ENCODE data around the gene DEPP1. TPM values are rescaled to one million over a fixed set of nuclear protein-coding genes. Genes with fewer than 3 reads are reported as not detected.
A peak's percentile ranks its signal among the peaks of the same experiment; 100 is the strongest.

The DEPP1 gene
- total and polyA plus RNA-seq, 2 of the 13 experiments (the other 11 are each of a cell fraction or from before 2014, with no cell fraction given): 14.8 to 270 TPM

DNA sequence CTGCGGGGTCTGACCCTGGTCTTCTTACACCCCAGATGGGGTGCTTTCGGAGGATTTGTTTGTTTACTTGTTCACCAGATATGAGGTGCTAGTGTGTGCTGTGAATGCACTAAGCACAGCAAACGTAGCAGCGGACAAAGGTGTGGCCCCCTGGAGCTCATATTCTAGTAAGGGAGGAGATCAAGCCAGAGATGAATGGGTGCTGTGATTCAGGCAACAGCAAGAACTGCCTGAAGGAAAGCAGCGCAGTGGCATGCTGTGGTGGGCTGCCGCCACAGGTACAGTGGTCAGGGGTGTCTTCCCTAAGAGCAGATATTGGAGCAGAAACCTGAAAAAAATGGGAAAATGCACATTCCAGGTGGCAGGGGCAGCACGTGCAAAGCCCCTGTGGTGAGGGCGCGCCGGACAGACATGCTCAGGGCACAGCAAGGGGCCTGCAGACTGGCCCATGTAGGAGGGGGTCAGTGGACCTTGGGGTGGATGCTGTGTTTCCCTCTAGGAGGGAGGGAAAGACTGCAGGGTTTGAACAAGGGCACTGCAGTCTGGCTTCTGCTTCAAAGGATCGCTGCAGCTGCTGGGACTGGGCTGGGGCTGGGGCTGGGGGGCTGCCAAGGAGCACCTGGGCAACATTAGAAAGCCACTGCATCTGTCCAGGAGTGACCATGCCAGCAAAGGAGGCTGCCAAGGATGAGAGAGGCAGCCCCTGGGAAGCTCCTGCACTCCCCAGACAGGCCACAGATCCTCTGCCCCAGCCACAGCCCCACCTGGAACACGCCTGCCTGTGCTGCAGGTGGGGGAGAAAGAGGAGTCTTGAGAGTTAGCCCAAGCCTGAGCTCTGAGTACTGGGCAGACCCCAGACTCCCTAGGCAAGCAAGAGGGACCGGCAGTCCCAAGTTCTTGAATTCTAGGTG, 927 bp upstream of the DEPP1 start (continued):
- TF ChIP-seq, protein P1, sequence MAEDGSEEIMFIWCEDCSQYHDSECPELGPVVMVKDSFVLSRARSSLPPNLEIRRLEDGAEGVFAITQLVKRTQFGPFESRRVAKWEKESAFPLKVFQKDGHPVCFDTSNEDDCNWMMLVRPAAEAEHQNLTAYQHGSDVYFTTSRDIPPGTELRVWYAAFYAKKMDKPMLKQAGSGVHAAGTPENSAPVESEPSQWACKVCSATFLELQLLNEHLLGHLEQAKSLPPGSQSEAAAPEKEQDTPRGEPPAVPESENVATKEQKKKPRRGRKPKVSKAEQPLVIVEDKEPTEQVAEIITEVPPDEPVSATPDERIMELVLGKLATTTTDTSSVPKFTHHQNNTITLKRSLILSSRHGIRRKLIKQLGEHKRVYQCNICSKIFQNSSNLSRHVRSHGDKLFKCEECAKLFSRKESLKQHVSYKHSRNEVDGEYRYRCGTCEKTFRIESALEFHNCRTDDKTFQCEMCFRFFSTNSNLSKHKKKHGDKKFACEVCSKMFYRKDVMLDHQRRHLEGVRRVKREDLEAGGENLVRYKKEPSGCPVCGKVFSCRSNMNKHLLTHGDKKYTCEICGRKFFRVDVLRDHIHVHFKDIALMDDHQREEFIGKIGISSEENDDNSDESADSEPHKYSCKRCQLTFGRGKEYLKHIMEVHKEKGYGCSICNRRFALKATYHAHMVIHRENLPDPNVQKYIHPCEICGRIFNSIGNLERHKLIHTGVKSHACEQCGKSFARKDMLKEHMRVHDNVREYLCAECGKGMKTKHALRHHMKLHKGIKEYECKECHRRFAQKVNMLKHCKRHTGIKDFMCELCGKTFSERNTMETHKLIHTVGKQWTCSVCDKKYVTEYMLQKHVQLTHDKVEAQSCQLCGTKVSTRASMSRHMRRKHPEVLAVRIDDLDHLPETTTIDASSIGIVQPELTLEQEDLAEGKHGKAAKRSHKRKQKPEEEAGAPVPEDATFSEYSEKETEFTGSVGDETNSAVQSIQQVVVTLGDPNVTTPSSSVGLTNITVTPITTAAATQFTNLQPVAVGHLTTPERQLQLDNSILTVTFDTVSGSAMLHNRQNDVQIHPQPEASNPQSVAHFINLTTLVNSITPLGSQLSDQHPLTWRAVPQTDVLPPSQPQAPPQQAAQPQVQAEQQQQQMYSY (CRISPR knock-in tag; IDR thresholded peaks at IDR 0.05): no peak
- no peak for TF ChIP-seq DNMT3B (CRISPR knock-in tag; conservative IDR thresholded peaks at IDR 0.05)
- TF ChIP-seq TARDBP (CRISPR knock-in tag; IDR thresholded peaks at IDR 0.05): no peak
- 0 out of 2 replicates have a peak, but pooled peaks have one; percentile 13 for TF ChIP-seq TOPORS (CRISPR knock-in tag; IDR thresholded peaks at IDR 0.05)
- TF ChIP-seq BRCA1 (CRISPR knock-in tag; IDR thresholded peaks at IDR 0.05): no peak
- TF ChIP-seq REPIN1 (CRISPR knock-in tag; IDR thresholded peaks at IDR 0.05; ENCODE audit: borderline replicate concordance, low read depth): no peak
- no peak for TF ChIP-seq XRCC5 (optimal IDR thresholded peaks at IDR 0.05; ENCODE audit: low read length)
- TF ChIP-seq MED1 (CRISPR knock-in tag; IDR thresholded peaks at IDR 0.05): no peak
- TF ChIP-seq ZFP82 (CRISPR knock-in tag; IDR thresholded peaks at IDR 0.05; ENCODE audit: borderline replicate concordance): no peak
- no peak for TF ChIP-seq HNRNPUL1 (IDR thresholded peaks at IDR 0.05; ENCODE audit: low read depth, low read length)
- TF ChIP-seq, protein P2, sequence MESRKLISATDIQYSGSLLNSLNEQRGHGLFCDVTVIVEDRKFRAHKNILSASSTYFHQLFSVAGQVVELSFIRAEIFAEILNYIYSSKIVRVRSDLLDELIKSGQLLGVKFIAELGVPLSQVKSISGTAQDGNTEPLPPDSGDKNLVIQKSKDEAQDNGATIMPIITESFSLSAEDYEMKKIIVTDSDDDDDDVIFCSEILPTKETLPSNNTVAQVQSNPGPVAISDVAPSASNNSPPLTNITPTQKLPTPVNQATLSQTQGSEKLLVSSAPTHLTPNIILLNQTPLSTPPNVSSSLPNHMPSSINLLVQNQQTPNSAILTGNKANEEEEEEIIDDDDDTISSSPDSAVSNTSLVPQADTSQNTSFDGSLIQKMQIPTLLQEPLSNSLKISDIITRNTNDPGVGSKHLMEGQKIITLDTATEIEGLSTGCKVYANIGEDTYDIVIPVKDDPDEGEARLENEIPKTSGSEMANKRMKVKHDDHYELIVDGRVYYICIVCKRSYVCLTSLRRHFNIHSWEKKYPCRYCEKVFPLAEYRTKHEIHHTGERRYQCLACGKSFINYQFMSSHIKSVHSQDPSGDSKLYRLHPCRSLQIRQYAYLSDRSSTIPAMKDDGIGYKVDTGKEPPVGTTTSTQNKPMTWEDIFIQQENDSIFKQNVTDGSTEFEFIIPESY (CRISPR knock-in tag; IDR thresholded peaks at IDR 0.05): no peak
- TF ChIP-seq ZNF232 (CRISPR knock-in tag; IDR thresholded peaks at IDR 0.05; ENCODE audit: borderline replicate concordance): 0 out of 2 replicates have a peak, but pooled peaks have one; percentile 42
- TF ChIP-seq, protein P3, sequence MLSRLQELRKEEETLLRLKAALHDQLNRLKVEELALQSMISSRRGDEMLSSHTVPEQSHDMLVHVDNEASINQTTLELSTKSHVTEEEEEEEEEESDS (CRISPR knock-in tag; IDR thresholded peaks at IDR 0.05; ENCODE audit: borderline replicate concordance): no peak
- TF ChIP-seq, protein P4, sequence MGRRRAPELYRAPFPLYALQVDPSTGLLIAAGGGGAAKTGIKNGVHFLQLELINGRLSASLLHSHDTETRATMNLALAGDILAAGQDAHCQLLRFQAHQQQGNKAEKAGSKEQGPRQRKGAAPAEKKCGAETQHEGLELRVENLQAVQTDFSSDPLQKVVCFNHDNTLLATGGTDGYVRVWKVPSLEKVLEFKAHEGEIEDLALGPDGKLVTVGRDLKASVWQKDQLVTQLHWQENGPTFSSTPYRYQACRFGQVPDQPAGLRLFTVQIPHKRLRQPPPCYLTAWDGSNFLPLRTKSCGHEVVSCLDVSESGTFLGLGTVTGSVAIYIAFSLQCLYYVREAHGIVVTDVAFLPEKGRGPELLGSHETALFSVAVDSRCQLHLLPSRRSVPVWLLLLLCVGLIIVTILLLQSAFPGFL (CRISPR knock-in tag; IDR thresholded peaks at IDR 0.05): no peak
- TF ChIP-seq RBM39 (IDR thresholded peaks at IDR 0.05; ENCODE audit: low read depth, low read length, poor library complexity, severe bottlenecking): peak; percentile 9
- TF ChIP-seq, protein P5, sequence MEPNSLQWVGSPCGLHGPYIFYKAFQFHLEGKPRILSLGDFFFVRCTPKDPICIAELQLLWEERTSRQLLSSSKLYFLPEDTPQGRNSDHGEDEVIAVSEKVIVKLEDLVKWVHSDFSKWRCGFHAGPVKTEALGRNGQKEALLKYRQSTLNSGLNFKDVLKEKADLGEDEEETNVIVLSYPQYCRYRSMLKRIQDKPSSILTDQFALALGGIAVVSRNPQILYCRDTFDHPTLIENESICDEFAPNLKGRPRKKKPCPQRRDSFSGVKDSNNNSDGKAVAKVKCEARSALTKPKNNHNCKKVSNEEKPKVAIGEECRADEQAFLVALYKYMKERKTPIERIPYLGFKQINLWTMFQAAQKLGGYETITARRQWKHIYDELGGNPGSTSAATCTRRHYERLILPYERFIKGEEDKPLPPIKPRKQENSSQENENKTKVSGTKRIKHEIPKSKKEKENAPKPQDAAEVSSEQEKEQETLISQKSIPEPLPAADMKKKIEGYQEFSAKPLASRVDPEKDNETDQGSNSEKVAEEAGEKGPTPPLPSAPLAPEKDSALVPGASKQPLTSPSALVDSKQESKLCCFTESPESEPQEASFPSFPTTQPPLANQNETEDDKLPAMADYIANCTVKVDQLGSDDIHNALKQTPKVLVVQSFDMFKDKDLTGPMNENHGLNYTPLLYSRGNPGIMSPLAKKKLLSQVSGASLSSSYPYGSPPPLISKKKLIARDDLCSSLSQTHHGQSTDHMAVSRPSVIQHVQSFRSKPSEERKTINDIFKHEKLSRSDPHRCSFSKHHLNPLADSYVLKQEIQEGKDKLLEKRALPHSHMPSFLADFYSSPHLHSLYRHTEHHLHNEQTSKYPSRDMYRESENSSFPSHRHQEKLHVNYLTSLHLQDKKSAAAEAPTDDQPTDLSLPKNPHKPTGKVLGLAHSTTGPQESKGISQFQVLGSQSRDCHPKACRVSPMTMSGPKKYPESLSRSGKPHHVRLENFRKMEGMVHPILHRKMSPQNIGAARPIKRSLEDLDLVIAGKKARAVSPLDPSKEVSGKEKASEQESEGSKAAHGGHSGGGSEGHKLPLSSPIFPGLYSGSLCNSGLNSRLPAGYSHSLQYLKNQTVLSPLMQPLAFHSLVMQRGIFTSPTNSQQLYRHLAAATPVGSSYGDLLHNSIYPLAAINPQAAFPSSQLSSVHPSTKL (CRISPR knock-in tag; IDR thresholded peaks at IDR 0.05): no peak
- TF ChIP-seq ZNF775 (CRISPR knock-in tag; IDR thresholded peaks at IDR 0.05; ENCODE audit: borderline replicate concordance): no peak
